Smooth muscle cell (in vitro differentiated cells): ENCODE results near the gene RAP1GAP. TPM values are rescaled to one million over a fixed set of nuclear protein-coding genes. Genes with fewer than 3 reads are reported as not detected.
A peak's percentile ranks its signal among the peaks of the same experiment; 100 is the strongest.

Experiments
- DNase-seq: peaks from one replicate; lab custom pipeline; 2025; ENCODE audit not compliant: unreplicated experiment; lab: John Stamatoyannopoulos, UW
- H2AFZ ChIP-seq: fragments of 200-600 bp; sonication (generic); 2 replicates; pipeline ENCODE4 v1.6.0; 2016; ENCODE audit warnings: antibody characterized with exemption, low read depth, mild to moderate bottlenecking
- H3F3A ChIP-seq: fragments of 200-600 bp; sonication (generic); 2 replicates; pipeline ENCODE4 v1.6.0; 2017; ENCODE audit warnings: antibody characterized with exemption, low read depth
- H3K27ac ChIP-seq: fragments of 200-600 bp; sonication (generic); 2 replicates; pipeline ENCODE4 v1.5.1; 2016; ENCODE audit warnings: low read depth, mild to moderate bottlenecking
- H3K27me3 ChIP-seq: fragments of 200-600 bp; sonication (generic); 2 replicates; pipeline ENCODE4 v1.6.1; 2016; ENCODE audit warnings: low read depth, mild to moderate bottlenecking
- H3K36me3 ChIP-seq: fragments of 200-600 bp; sonication (generic); 2 replicates; pipeline ENCODE4 v1.5.1; 2016; ENCODE audit warnings: low read depth
- H3K4me1 ChIP-seq: fragments of 200-600 bp; sonication (generic); 2 replicates; pipeline ENCODE4 v1.5.1; 2016; ENCODE audit warnings: low read depth
- H3K4me2 ChIP-seq: fragments of 200-600 bp; sonication (generic); 2 replicates; pipeline ENCODE4 v1.6.0; 2016; ENCODE audit warnings: mild to moderate bottlenecking
- H3K4me3 ChIP-seq: fragments of 200-600 bp; sonication (generic); 2 replicates; pipeline ENCODE4 v1.5.1; 2016; ENCODE audit warnings: mild to moderate bottlenecking
- H3K79me2 ChIP-seq: fragments of 200-600 bp; sonication (generic); 2 replicates; pipeline ENCODE4 v1.6.0; 2016; ENCODE audit warnings: low read depth, mild to moderate bottlenecking
- H3K9ac ChIP-seq: fragments of 200-600 bp; sonication (generic); 2 replicates; pipeline ENCODE4 v1.6.0; 2016; ENCODE audit warnings: low read depth
- H3K9me3 ChIP-seq: fragments of 200-600 bp; sonication (generic); replicated peaks from 2 replicates; pipeline ENCODE4 v1.5.1; 2016; ENCODE audit warnings: low read depth
- H4K20me1 ChIP-seq: fragments of 200-600 bp; sonication (generic); 2 replicates; pipeline ENCODE4 v1.6.0; 2016; ENCODE audit warnings: low read depth
- WGBS: methylation state at CpG from one replicate; pipeline ENCODE4 v1.1.7; 2016; ENCODE audit warnings: low lambda C conversion rate; 5-methylcytosine and 5-hydroxymethylcytosine counted together
- polyA plus RNA-seq: library from polyadenylated mRNA; unstranded; fragments of >200 nt; fragmentation: Nextera tagmentation; extraction: Ambion mirVana; gene quantifications from 2 replicates; pipeline ENCODE4 v1.2.1, GENCODE V29; 2016
- total RNA-seq: library from RNA; depleted of rRNA; stranded (reverse); fragments of >200 nt; gene quantifications from 2 replicates; pipeline ENCODE4 v1.2.3, GENCODE V29; 2014
- TF ChIP-seq, protein P1 (sequence below): fragments of 200-600 bp; sonication (generic); IDR thresholded peaks from 2 replicates; pipeline ENCODE4 v1.5.1; 2017; ENCODE audit warnings: borderline replicate concordance, mild to moderate bottlenecking, antibody characterized with exemption; ENCODE audit not compliant: insufficient read depth, poor library complexity, severe bottlenecking

The RAP1GAP gene
- total and polyA plus RNA-seq, 2 experiments from 2014 or later: 0.99 to 4.1 TPM

DNA sequence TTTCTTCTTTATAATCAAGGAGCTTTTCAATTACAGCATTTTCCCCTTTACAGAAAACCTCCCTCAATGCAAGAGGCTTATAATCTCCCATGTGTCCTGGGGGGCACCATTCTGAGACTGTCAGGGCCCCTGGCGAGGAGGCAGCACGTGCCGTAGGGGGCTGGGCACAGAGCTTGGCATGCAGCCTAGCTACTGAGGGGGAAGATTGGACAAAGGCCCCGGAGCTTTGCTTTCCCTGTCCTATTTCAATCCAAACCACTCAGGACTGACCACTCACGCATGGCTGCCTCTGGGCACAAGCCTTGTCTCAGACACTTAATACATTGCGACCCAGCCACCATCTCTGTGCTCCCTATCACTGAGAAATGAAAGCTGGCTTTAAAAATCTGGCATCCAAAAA is 2.8 kb upstream of the RAP1GAP start:
- Histone ChIP-seq H2AFZ (no peak overlapping the region), H3K27me3 (peaks cover 10% of the 10 kb centered on the region), H4K20me1 (peaks cover 19% of the 10 kb centered on the region), H3K4me1 (peaks cover 11% of the 10 kb centered on the region), H3K4me3 (no peak overlapping the region), H3K27ac (no peak overlapping the region), H3K4me2 (no peak overlapping the region), H3K9ac (no peak overlapping the region), H3K79me2 (no peaks in the 10 kb centered on the region), H3F3A (no peaks in the 10 kb centered on the region), H3K9me3 (no peaks in the 10 kb centered on the region), H3K36me3 (no peaks in the 10 kb centered on the region)
- DNase-seq: no peak
- TF ChIP-seq, protein P1, sequence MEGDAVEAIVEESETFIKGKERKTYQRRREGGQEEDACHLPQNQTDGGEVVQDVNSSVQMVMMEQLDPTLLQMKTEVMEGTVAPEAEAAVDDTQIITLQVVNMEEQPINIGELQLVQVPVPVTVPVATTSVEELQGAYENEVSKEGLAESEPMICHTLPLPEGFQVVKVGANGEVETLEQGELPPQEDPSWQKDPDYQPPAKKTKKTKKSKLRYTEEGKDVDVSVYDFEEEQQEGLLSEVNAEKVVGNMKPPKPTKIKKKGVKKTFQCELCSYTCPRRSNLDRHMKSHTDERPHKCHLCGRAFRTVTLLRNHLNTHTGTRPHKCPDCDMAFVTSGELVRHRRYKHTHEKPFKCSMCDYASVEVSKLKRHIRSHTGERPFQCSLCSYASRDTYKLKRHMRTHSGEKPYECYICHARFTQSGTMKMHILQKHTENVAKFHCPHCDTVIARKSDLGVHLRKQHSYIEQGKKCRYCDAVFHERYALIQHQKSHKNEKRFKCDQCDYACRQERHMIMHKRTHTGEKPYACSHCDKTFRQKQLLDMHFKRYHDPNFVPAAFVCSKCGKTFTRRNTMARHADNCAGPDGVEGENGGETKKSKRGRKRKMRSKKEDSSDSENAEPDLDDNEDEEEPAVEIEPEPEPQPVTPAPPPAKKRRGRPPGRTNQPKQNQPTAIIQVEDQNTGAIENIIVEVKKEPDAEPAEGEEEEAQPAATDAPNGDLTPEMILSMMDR: no peak
- 94% methylated on average over 6 of the region's 6 CpGs for WGBS

DNA sequence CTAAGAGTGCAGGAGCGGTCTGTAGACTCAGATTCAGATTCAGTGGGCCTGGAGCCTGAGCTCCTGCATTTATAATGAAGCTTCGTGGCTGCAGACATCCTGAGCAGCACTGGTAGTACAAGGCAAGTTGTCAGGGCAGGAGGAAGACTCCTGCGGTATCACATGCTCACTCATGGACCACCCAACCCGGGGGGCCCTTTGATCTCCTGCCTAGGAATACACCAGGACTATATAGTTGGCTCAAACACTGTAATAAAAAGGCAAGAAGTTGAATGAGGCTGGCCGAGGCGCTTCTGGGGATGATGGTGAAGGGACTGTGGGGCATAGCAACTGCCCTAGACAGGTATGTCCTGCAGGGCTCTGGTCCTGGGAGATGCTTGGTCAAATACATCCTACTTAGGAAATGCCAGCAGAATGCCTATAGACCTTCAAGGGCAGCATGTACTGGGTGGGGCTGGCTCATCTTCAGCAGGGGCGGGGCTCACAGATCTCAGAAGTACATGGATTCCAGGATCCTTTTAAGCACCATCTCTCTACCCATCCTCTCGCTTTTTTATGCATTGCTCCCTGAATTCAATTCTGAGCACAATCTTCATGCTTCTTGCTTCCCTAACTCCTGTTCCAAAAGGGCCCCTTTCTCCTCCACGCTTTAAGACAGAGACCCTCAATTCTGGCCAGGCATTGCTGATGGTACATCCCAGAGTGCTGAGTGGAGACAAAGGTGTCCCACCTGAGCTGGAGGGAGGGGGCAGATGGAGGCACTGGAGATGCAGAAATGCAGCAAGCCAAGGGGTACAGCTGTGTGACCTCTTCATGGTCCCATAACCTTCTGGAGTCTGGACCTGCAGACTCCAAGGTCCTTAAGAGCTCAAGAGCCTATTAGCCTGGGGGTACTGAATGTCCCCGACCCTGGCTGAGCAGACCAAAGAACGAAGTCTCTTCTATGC is 2.1 kb upstream of the RAP1GAP start:
- DNase-seq: no peak
- Histone ChIP-seq H3K9me3 (no peaks in the 10 kb centered on the region), H3K27ac (no peak overlapping the region), H3F3A (no peaks in the 10 kb centered on the region), H2AFZ (no peak overlapping the region), H3K4me3 (no peak overlapping the region), H3K4me2 (no peak overlapping the region), H3K4me1 (peaks cover 11% of the 10 kb centered on the region), H3K9ac (no peak overlapping the region), H3K79me2 (no peaks in the 10 kb centered on the region), H3K27me3 (peaks cover 10% of the 10 kb centered on the region), H3K36me3 (no peaks in the 10 kb centered on the region), H4K20me1 (peaks cover 16% of the 10 kb centered on the region)
- TF ChIP-seq, protein P1: no peak
- WGBS: 92% methylated on average over 11 of the region's 11 CpGs

DNA sequence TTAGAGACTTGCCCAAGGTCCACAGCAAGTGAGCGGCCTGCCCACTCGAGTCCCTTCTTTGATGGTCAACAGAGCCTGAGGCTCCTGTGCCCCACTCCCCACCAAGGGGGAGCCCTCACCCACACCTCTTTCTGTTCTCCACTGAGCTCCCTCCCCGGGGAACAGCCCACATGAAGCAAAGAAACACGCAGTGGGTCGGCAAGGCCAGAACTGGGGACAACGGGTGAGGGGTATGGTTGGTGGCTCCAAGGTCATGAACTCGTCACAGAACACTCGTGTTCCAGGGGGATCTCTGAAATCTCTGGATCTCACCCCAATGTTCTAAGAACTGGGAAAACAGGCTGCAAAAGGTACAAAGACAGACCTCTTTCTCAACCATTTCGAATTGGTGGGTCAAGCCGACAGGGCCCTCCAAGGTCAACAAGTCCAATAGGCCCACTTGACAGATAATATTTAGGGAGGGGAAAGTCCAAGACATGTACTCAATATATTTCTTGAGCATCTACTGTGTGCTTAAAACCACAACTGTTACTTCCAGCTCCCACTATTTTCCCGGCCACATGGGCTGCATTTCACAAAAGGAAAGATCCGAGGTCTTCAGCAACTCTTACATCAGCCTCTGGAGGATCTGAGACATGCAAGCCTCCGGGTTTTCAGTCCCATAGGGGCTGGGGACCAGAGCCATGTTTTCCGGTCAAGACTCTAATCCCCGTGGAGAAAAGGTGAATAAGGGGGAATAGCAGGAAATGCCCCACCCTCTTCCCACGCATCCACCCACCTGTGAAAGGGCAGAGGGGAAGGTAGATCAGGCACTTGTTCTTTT is 1.1 kb upstream of the RAP1GAP start:
- H3K27ac ChIP-seq: no peak overlapping the region
- no peak overlapping the region for H3K9ac ChIP-seq
- H3K9me3 ChIP-seq: no peaks in the 10 kb centered on the region
- DNase-seq: no peak
- H3K27me3 ChIP-seq: peaks cover 10% of the 10 kb centered on the region
- peaks cover 11% of the 10 kb centered on the region for H3K4me1 ChIP-seq
- TF ChIP-seq, protein P1: no peak
- no peak overlapping the region for H3K4me3 ChIP-seq
- H3K4me2 ChIP-seq: peak overlapping the region; percentile 97
- H3K79me2 ChIP-seq: no peaks in the 10 kb centered on the region
- H2AFZ ChIP-seq: no peak overlapping the region
- 61% methylated on average over 16 of the region's 16 CpGs for WGBS
- no peaks in the 10 kb centered on the region for H3F3A ChIP-seq
- no peaks in the 10 kb centered on the region for H3K36me3 ChIP-seq
- H4K20me1 ChIP-seq: peaks cover 15% of the 10 kb centered on the region
